Measurements from ENCODE around the gene ACSF2. TPM values are rescaled to one million over a fixed set of nuclear protein-coding genes. Genes with fewer than 3 reads are reported as not detected.

Gene ACSF2
- total and polyA plus RNA-seq, 8 donors, result 8.5 to 61.2 (median 22.5) TPM

- intact Hi-C loops (cut with DNase I), result no loop called here
- no peak for DNase-seq
- ATAC-seq, result no peak
Observed at GRCh38 chr17:50492214-50492613, 66.2 kb downstream of the ACSF2 start.

GRCh38 chr17:50493744-50494143, 67.7 kb downstream of the ACSF2 start:
- Histone ChIP-seq H3K27ac (no peak overlapping the region), H3K4me1 (no peaks in the 10 kb centered on the region), H3K9me3 (no peaks in the 10 kb centered on the region), H3K36me3 (no peaks in the 10 kb centered on the region), H3K27me3 (no peaks in the 10 kb centered on the region), H3K4me3 (no peak overlapping the region)
- ATAC-seq (no peak), FAIRE-seq (no peak), DNase-seq (no peak)
- TF ChIP-seq CTCF (IDR thresholded peaks at IDR 0.05), result no peak
- intact Hi-C loops (cut with DNase I), result no loop called here
- 29 to 47% methylated on average over 3 of the region's 3 CpGs for whole genome bisulfite sequencing, 2 donors

More at GRCh38 chr17:50492214-50492613, 66.2 kb downstream of the ACSF2 start:
- Histone ChIP-seq H3K36me3 (no peaks in the 10 kb centered on the region), H3K27ac (no peak overlapping the region), H3K4me1 (no peaks in the 10 kb centered on the region), H3K9me3 (no peaks in the 10 kb centered on the region), H3K4me3 (no peak overlapping the region), H3K27me3 (no peaks in the 10 kb centered on the region)
- 82 to 93% methylated on average over 6 to 8 of the region's 8 CpGs for WGBS, 2 donors
- TF ChIP-seq CTCF (IDR thresholded peaks at IDR 0.05), result no peak
- no peak for FAIRE-seq

- Histone ChIP-seq H3K27ac (no peak overlapping the region), H3K36me3 (no peaks in the 10 kb centered on the region), H3K9me3 (no peaks in the 10 kb centered on the region), H3K4me1 (no peaks in the 10 kb centered on the region), H3K4me3 (no peak overlapping the region), H3K27me3 (no peaks in the 10 kb centered on the region)
- no peak for FAIRE-seq
- intact Hi-C loops (cut with DNase I), result no loop called here
- 84 to 86% methylated on average over 8 of the region's 8 CpGs for WGBS, 2 donors
- no peak for ATAC-seq
- DNase-seq, result no peak
- no peak for TF ChIP-seq CTCF (IDR thresholded peaks at IDR 0.05)
Observed at GRCh38 chr17:50495217-50495823, 69.3 kb downstream of the ACSF2 start.

- Histone ChIP-seq H3K9me3 (no peaks in the 10 kb centered on the region), H3K36me3 (no peaks in the 10 kb centered on the region), H3K4me1 (no peaks in the 10 kb centered on the region), H3K27ac (no peak overlapping the region), H3K4me3 (no peak overlapping the region), H3K27me3 (no peaks in the 10 kb centered on the region)
- intact Hi-C loops (cut with DNase I), result no loop called here
- no peak for FAIRE-seq
- DNase-seq, result no peak
- 94 to 96% methylated on average over 8 of the region's 8 CpGs for WGBS, 2 donors
- no peak for TF ChIP-seq CTCF (IDR thresholded peaks at IDR 0.05)
- no peak for ATAC-seq
Observed at GRCh38 chr17:50495918-50496317, 69.9 kb downstream of the ACSF2 start.

GRCh38 chr17:50498021-50498874, 72.2 kb downstream of the ACSF2 start:
- ATAC-seq (no peak), FAIRE-seq (no peak), DNase-seq (no peak)
- no peaks in the 10 kb centered on the region for H3K27me3 ChIP-seq
- intact Hi-C loops (cut with DNase I), result no loop called here
- TF ChIP-seq CTCF (IDR thresholded peaks at IDR 0.05), result no peak
- H3K9me3 ChIP-seq, result no peaks in the 10 kb centered on the region
- H3K36me3 ChIP-seq, result no peaks in the 10 kb centered on the region
- H3K27ac ChIP-seq, result no peak overlapping the region
- H3K4me1 ChIP-seq, result no peaks in the 10 kb centered on the region
- WGBS, 2 donors, result 78 to 81% methylated on average over 7 of the region's 7 CpGs
- H3K4me3 ChIP-seq, result no peak overlapping the region
